HG02763 (cell line): ENCODE results near the gene MAFB.

ENCODE experiments used
- ATAC-seq: cut with Tn5 transposase; IDR thresholded peaks from one replicate; pipeline ENCODE4 v1.9.1; 2021; ENCODE audit warnings: mild to moderate bottlenecking, moderate library complexity; ENCODE audit not compliant: unreplicated experiment

Gene MAFB

GRCh38 chr20:40663304-40663790 lies 25.7 kb downstream of the MAFB start:
- ATAC-seq = no peak

DNA sequence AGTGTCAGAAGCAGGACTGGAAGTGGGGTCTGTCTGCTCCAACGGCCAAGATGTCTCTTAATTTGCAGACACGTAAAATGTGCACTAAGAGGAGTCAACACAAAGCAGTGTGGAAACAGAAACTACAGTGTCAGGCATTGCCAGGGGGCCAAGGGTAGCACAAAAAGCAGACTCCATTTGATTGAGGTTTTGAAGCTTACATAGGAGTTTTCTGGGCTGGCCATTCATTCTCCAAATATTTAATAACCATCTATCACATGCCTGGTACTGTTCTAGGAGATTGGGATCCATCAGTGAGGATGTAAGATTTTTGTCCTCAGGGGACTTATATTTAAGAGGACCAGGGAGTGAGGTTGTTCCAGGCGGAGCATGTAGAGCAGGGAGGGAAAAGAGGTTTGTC lies 29.5 kb downstream of the MAFB start:
- ATAC-seq = no peak

- no peak for ATAC-seq
These were observed 30.5 kb downstream of the MAFB start for GRCh38 chr20:40658509-40658908.

GRCh38 chr20:40657526-40657925 lies 31.5 kb downstream of the MAFB start:
- no peak for ATAC-seq

- no peak for ATAC-seq
These were observed 33.6 kb downstream of the MAFB start for GRCh38 chr20:40655451-40655850.

GRCh38 chr20:40654876-40655275 lies 34.2 kb downstream of the MAFB start:
- ATAC-seq = no peak

- no peak for ATAC-seq
These were observed 36.5 kb downstream of the MAFB start for GRCh38 chr20:40652441-40652987.

DNA sequence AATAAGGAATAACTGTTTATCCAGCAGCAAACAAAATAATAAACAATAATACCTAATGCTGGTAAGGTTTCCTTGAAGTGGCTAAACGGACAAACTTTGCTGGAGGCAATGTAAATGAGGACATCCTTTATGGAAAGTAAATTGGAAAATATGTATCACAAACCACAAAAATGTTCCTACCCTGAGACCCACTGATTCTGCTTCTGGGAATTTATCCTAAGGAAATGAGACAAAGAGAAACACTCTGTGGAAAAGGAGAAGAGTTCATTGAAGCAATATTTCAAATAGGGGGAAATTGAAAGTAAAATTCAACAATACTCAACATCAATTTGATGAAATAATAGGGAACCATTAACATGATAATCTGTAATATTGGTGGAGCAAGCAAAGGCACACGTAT lies 37.9 kb downstream of the MAFB start:
- ATAC-seq = no peak

DNA sequence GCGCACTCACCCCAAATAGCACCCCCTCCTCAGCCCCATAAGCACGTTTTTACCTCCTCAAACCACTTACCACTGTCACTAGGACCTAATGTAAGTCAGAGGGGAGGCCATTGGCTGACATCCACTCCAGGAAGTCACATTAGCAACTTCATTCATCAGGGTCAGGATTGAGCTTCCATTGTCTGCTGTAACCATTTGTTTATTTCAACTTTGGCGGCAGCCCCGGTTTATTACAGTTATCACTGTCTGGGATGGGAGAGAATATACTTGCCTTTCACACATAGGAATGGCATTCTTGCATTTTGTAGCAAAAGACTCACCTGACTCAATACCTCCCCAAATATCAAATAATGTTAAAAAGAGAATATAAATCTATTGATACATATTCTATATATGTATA lies 38.3 kb downstream of the MAFB start:
- ATAC-seq = no peak

DNA sequence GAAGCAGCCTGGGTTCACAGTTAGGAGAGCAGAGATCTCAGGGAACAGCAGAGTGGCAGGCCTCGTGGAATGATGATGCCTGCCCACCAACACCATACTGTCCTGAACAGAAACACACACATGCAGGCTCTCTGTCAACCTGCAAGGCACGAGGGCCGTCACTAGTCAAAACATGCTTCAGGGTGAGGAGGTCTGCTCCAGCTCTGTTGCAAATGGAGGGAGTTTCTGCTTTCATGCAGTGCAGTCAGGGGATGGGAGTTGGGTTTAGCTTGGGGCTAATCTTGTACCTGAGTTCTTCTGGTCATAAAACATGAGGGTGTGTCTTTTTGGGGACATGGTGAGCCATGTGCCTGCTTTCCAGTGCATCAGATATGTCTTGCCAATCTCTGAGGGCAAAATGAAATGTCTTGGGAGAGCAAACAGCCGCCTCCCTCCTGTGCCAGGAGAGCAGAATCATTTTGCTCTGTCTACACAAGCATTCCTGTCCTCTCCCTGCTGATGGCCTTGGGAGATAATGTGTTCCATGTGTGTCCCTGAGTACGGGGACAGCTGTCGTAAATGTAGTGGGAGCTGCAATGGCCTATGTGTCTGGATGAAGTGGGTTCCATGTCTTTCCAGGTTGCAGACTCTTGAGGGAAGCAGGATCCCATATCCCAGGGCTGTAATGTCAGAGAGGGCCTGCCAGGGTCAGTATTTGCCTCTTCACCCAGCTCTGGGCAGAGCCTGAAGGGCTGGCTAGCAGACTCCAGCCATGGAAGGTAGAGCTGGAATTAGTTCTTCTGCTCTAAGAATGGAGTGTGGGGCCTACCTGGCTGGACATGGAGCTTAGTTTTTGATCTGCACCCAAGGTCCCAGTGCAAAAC lies 40.6 kb downstream of the MAFB start:
- ATAC-seq = no peak

DNA sequence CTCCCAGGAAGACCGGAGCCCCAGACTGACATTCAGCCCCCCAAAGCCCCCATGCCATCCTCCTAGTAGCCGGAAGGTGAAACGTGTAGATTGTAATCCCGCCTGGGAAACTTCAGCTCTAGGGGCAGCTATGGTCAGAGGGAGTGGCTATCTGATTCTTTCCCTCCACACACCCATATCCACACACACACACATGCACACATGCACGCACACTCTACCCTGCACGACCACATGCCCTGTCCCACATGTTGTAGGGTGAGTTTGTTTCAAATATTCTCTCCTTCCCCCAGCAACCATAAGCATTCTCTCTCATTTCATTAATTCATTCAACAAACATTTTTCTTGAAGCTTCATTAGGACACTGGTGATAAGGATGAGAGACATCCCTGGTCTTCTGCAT lies 42.2 kb downstream of the MAFB start:
- no peak for ATAC-seq

DNA sequence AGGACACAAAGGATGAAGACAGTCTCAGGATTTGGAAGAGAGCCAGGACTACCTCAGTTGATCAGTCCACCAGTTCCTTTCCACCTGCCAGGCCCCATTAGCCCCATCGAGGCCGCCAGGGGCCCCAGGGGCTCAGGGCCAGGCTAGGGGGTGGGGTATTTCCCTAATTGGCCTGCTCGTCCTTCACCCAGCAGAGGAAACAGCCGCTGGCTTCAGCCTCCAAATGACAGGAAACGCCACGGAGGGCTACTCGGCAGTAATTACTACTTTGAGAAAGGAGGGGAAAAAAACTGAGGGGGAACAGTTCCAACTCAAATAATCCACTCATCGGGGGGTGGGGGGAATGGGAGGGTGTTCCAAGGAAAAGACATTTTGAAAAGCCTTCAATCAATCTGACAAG lies 42.7 kb downstream of the MAFB start:
- ATAC-seq = no peak

- no peak for ATAC-seq
These were observed 44.2 kb downstream of the MAFB start for GRCh38 chr20:40644863-40645262.

DNA sequence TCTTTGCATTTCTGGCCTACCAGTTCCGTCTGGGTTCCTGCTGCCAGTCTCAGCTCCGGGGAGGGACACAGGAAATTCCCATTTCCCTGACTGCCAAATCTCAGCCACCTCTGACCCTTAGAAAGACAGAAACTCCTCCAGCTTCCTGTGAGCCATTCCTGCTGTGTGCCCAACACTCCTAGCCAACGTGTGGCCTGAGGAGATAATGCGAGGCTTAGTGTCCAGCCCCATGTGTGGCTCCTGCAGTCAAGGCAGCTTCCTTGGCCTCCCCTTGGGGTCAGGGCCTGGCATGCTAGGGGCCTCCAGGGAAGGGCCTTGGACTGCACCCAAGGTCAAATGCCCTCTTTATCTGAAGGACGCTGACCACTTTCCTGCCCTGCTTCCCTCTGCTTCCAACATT lies 45.1 kb downstream of the MAFB start:
- no peak for ATAC-seq

DNA sequence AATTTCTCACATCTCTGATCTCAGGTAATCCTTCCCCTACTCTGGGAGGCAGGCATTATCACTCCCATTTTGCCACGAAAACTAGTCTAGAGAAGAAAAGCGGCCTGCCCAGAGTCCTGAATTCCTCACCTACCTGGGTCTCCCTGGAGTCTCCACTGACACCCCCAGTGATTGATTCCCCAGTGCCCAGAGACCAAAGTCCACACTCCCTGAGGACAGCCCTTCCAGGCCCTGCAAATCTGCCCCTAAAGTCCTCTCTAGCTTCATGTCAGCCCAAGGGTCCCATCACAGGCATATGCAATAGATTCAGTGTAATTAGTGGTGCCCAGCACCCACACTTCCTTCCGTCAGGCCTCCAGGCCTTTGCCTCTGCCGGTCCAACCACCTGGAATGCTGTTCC lies 47.2 kb downstream of the MAFB start:
- ATAC-seq = no peak

DNA sequence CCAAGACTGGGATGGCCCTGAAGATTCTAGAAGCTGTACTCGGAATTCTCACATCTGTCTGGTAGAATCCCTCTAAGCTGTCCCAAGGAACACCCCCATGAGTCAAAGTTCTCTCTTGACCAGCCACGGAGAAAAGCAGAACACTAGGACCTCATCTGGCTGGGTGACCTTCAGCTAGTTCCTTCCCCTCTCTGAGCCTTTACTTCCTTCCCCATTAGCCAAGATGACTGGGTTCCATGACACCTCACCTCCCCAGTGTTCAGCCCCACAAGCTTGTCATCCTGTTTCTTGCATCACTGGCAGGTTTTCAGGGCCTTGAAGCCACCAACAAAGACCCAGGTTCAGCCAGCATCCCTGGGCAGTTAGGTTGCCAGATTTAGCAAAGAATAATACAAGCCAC lies 47.8 kb downstream of the MAFB start:
- no peak for ATAC-seq

- no peak for ATAC-seq
These were observed 48.4 kb downstream of the MAFB start for GRCh38 chr20:40640667-40641066.

- no peak for ATAC-seq
These were observed 49.2 kb downstream of the MAFB start for GRCh38 chr20:40639676-40640355.

DNA sequence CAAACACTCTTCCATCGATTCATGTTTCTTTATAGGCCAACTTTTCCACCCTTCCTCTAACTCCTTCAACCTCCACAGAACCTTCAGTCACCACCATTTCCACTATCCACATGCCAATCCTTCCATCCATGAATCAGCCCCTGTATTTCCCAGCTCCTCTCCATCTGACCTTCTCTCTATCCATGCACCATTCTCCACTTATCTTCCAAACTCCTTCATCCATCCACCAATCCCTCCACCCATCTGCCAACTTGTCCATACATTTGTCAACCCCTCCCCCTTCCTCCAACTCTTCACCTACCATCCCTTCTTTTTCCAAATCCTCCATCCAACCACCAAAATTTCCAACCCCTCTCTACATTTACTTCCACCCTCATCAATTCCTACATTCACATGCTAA lies 49.9 kb downstream of the MAFB start:
- ATAC-seq = no peak

- no peak for ATAC-seq
These were observed 50.6 kb downstream of the MAFB start for GRCh38 chr20:40638414-40638813.

DNA sequence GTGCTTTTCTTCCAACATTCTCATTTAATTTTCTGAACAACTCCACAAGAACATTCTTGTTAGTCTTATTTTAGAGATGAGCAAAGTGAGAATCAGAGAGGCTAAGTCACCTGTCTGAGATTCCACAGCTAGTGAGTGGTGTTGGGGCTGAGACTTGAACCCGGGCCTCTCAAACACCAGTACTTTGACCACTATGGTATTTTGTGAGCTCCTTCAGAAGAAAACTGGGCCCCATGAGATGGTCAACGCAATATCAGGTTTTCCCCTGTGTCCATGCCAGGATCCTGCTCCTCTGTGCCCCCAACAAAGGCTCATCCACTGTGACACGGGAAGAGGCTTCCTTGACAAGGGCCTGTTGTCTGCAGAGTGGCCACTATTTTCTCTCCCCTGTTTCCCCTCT lies 51.9 kb downstream of the MAFB start:
- no peak for ATAC-seq

DNA sequence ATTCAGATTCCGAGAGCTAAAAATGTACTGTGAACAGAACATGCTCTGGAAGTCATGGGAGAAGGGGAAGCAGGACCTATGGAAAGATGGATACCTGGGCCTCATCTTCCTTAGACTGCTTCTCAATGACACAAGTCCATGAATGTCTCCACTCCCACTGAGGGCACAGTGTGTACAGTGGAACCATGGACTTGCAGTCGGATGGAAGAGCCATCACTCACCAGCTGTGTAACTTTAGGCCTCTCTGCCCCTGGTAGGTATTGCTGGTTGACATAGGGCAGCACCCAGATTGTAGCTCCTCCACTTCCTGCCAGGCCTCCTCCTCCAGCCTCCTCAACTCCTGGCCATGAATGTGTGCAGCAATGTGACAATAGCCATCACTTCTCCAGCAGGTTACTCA lies 52.5 kb downstream of the MAFB start:
- ATAC-seq = no peak
